GM23338 (cell line): ENCODE results near the gene RNF151. TPM values are rescaled to one million over a fixed set of nuclear protein-coding genes. Genes with fewer than 3 reads are reported as not detected.
"Not testable (repeated sequence)": the region's sequence is repeated elsewhere in the genome, so short reads cannot be mapped to it uniquely, and the experiment has no call there.

Source experiments
- ATAC-seq: fragments of 200-7000 bp; cut with Tn5 transposase; 3 replicates; pipeline ENCODE4 v1.9.1; 2020
- DNase-seq: peaks from one replicate; pipeline ENCODE4 v3.0.0-alpha.2; 2015; ENCODE audit warnings: low spot score
- H2AFZ ChIP-seq: fragments of 200-600 bp; sonication (generic); 2 replicates; pipeline ENCODE4 v1.8.0; 2016; ENCODE audit warnings: antibody characterized with exemption, mild to moderate bottlenecking, moderate library complexity
- H3F3A ChIP-seq: fragments of 200-600 bp; sonication (generic); replicated peaks from 2 replicates; pipeline ENCODE4 v1.8.0; 2017; ENCODE audit warnings: antibody characterized with exemption, mixed run types, low read depth
- H3K27ac ChIP-seq: fragments of 200-600 bp; sonication (generic); 2 replicates; pipeline ENCODE4 v1.6.1; 2016; ENCODE audit warnings: low read depth
- H3K27me3 ChIP-seq: fragments of 200-600 bp; sonication (generic); 2 replicates; pipeline ENCODE4 v1.8.0; 2016; ENCODE audit warnings: mild to moderate bottlenecking, mixed run types, moderate library complexity; ENCODE audit not compliant: insufficient read depth
- H3K36me3 ChIP-seq: fragments of 200-600 bp; sonication (generic); 2 replicates; pipeline ENCODE4 v1.8.0; 2016; ENCODE audit warnings: mild to moderate bottlenecking; ENCODE audit not compliant: insufficient read depth
- H3K4me1 ChIP-seq: fragments of 200-600 bp; sonication (generic); 2 replicates; pipeline ENCODE4 v1.8.0; 2016; ENCODE audit warnings: mild to moderate bottlenecking, moderate library complexity; ENCODE audit not compliant: insufficient read depth
- H3K4me2 ChIP-seq: fragments of 200-600 bp; sonication (generic); 2 replicates; pipeline ENCODE4 v1.7.1; 2017; ENCODE audit warnings: mixed run types
- H3K4me3 ChIP-seq: fragments of 200-600 bp; sonication (generic); 2 replicates; pipeline ENCODE4 v1.6.1; 2016; ENCODE audit warnings: mixed run types
- H3K79me2 ChIP-seq: fragments of 200-600 bp; sonication (generic); replicated peaks from 2 replicates; pipeline ENCODE4 v1.8.0; 2017; ENCODE audit warnings: mild to moderate bottlenecking; ENCODE audit not compliant: insufficient read depth
- H3K9me2 ChIP-seq: fragments of 200-600 bp; sonication (generic); 2 replicates; pipeline ENCODE4 v1.8.0; 2017; ENCODE audit not compliant: insufficient read depth
- H4K20me1 ChIP-seq: fragments of 200-600 bp; sonication (generic); replicated peaks from 2 replicates; pipeline ENCODE4 v1.8.0; 2017; ENCODE audit warnings: mild to moderate bottlenecking; ENCODE audit not compliant: insufficient read depth
- H3K27ac Mint-ChIP-seq: 2 replicates; pipeline ENCODE4 v1.8.0; 2020; ENCODE audit warnings: inconsistent platforms, mild to moderate bottlenecking, moderate library complexity, mixed read lengths
- H3K27me3 Mint-ChIP-seq: 3 replicates; pipeline ENCODE4 v1.8.0; 2022; ENCODE audit warnings: low read depth, mild to moderate bottlenecking, moderate library complexity, mixed read lengths, inconsistent platforms; ENCODE audit not compliant: insufficient read depth, poor library complexity
- H3K36me3 Mint-ChIP-seq: 3 replicates; pipeline ENCODE4 v1.8.0; 2021; ENCODE audit warnings: low read depth, mild to moderate bottlenecking, inconsistent platforms, moderate library complexity, mixed read lengths
- H3K4me1 Mint-ChIP-seq: 3 replicates; pipeline ENCODE4 v1.8.0; 2020; ENCODE audit warnings: mild to moderate bottlenecking, inconsistent platforms, mixed read lengths
- H3K4me3 Mint-ChIP-seq: 3 replicates; pipeline ENCODE4 v1.8.0; 2021; ENCODE audit warnings: moderate library complexity, mild to moderate bottlenecking, inconsistent platforms, mixed read lengths
- H3K9me3 Mint-ChIP-seq: 3 replicates; pipeline ENCODE4 v1.8.0; 2020; ENCODE audit warnings: moderate library complexity, mild to moderate bottlenecking, inconsistent platforms, mixed read lengths
- CTCF ChIP-seq, 2 experiments: fragments of 200-600 bp in 1 of 2; sonication (generic) in 1 of 2; conservative IDR thresholded peaks; 2 replicates each; pipeline versions ENCODE4 v1.5.1 to v1.6.1; 2016 to 2017; ENCODE audit warnings: antibody characterized with exemption in 2 of 2, low read depth in 2 of 2, mild to moderate bottlenecking in 2 of 2, moderate library complexity in 1 of 2
- ETS1 ChIP-seq: IDR thresholded peaks from 2 replicates; pipeline ENCODE4 v1.6.1; 2016; ENCODE audit warnings: antibody characterized with exemption
- EZH2phosphoT487 ChIP-seq: fragments of 200-600 bp; sonication (generic); IDR thresholded peaks from one replicate; pipeline ENCODE4 v1.8.1; 2018; ENCODE audit warnings: antibody characterized with exemption; ENCODE audit not compliant: unreplicated experiment
- NANOG ChIP-seq: IDR thresholded peaks from 2 replicates; pipeline ENCODE4 v1.6.1; 2016; ENCODE audit warnings: antibody characterized with exemption, borderline replicate concordance
- POLR2AphosphoS5 ChIP-seq: IDR thresholded peaks from 2 replicates; pipeline ENCODE4 v1.6.1; 2016; ENCODE audit warnings: antibody characterized with exemption, low read depth
- ZNF331 ChIP-seq: fragments of 250-450 bp; sonication (Bioruptor Pico); IDR thresholded peaks from 2 replicates; pipeline ENCODE4 v1.5.0; 2020; ENCODE audit warnings: low read depth, mild to moderate bottlenecking, moderate library complexity
- polyA plus RNA-seq: library from polyadenylated mRNA; unstranded; fragments of >200 nt; fragmentation: Nextera tagmentation; extraction: Ambion mirVana; gene quantifications from 2 replicates; pipeline ENCODE4 v1.2.1, GENCODE V29; 2016
- total RNA-seq: library from RNA; depleted of rRNA; stranded (reverse); fragments of >200 nt; shearing (Covaris generic); gene quantifications from 2 replicates; pipeline ENCODE4 v1.2.3, GENCODE V29; 2014

RNF151 gene
- total and polyA plus RNA-seq, 2 experiments from 2014 or later = not detected

- H4K20me1 ChIP-seq = no peaks in the 10 kb centered on the region
- no peaks in the 10 kb centered on the region for H3K36me3 Mint-ChIP-seq
- H3K4me1 ChIP-seq = no peaks in the 10 kb centered on the region; the same call in 1 of the 2 replicates
- no peak overlapping the region for H3K27ac ChIP-seq
- no peak for DNase-seq
- TF ChIP-seq NANOG = no peak
- H2AFZ ChIP-seq = no peak overlapping the region
- no peak overlapping the region for H3K4me3 ChIP-seq
- no peaks in the 10 kb centered on the region for H3K9me2 ChIP-seq
- H3K4me3 Mint-ChIP-seq = no peak overlapping the region
- H3K4me1 Mint-ChIP-seq = no peaks in the 10 kb centered on the region; the same call in 2 of the 3 replicates
- no peaks in the 10 kb centered on the region for H3K27me3 ChIP-seq
- peaks cover 6% of the 10 kb centered on the region for H3K27me3 Mint-ChIP-seq
- no peak overlapping the region for H3K27ac Mint-ChIP-seq
- H3F3A ChIP-seq = peaks cover 7% of the 10 kb centered on the region
- no peaks in the 10 kb centered on the region for H3K36me3 ChIP-seq
- no peaks in the 10 kb centered on the region for H3K79me2 ChIP-seq
- no peak for ATAC-seq
- no peaks in the 10 kb centered on the region for H3K9me3 Mint-ChIP-seq
- no peak overlapping the region for H3K4me2 ChIP-seq
Measured at GRCh38 chr16:1953734-1954133, 12.9 kb upstream of the RNF151 start.

GRCh38 chr16:1957434-1958142, 9.1 kb upstream of the RNF151 start:
- not testable (repeated sequence) for H3K27ac Mint-ChIP-seq, H3K36me3 ChIP-seq, H4K20me1 ChIP-seq, H2AFZ ChIP-seq, H3K9me2 ChIP-seq, H3K27ac ChIP-seq, H3K27me3 ChIP-seq, H3K9me3 Mint-ChIP-seq, H3K4me2 ChIP-seq, DNase-seq, H3K4me3 Mint-ChIP-seq, ATAC-seq
- Mint-ChIP-seq H3K36me3 (peaks cover 24% of the 10 kb centered on the region), H3K27me3 (peaks cover 36% of the 10 kb centered on the region), H3K4me1 (peaks cover 22% of the 10 kb centered on the region)
- peaks cover 33% of the 10 kb centered on the region for H3F3A ChIP-seq
- peak overlapping the region; percentile 89; the same call in 1 of the 2 replicates for H3K4me3 ChIP-seq
- peaks cover 13% of the 10 kb centered on the region for H3K79me2 ChIP-seq
- H3K4me1 ChIP-seq = peaks cover 20% of the 10 kb centered on the region; the same call in 1 of the 2 replicates

GRCh38 chr16:1958143-1958491, 8.5 kb upstream of the RNF151 start:
- not testable (repeated sequence) for H3K27ac ChIP-seq, H3K4me3 Mint-ChIP-seq, H3K9me3 Mint-ChIP-seq, DNase-seq, H3K9me2 ChIP-seq, H3K27me3 ChIP-seq, ATAC-seq, H3K27ac Mint-ChIP-seq
- H3K36me3 ChIP-seq = peaks cover 14% of the 10 kb centered on the region
- peak overlapping the region; percentile 91; the same call in 1 of the 2 replicates for H3K4me2 ChIP-seq
- H3F3A ChIP-seq = peaks cover 38% of the 10 kb centered on the region
- Mint-ChIP-seq H3K27me3 (peaks cover 41% of the 10 kb centered on the region), H3K36me3 (peaks cover 29% of the 10 kb centered on the region), H3K4me1 (peaks cover 27% of the 10 kb centered on the region)
- H3K79me2 ChIP-seq = peaks cover 18% of the 10 kb centered on the region
- H3K4me1 ChIP-seq = peaks cover 26% of the 10 kb centered on the region; the same call in 1 of the 2 replicates
- peak overlapping the region; percentile 97; the same call in 1 of the 2 replicates for H2AFZ ChIP-seq
- H4K20me1 ChIP-seq = peaks cover 14% of the 10 kb centered on the region
- peak overlapping the region; percentile 89; the same call in 1 of the 2 replicates for H3K4me3 ChIP-seq

GRCh38 chr16:1958715-1959268, 7.9 kb upstream of the RNF151 start:
- Mint-ChIP-seq H3K27ac (no peak overlapping the region), H3K4me1 (peaks cover 32% of the 10 kb centered on the region), H3K36me3 (peaks cover 36% of the 10 kb centered on the region), H3K27me3 (peaks cover 47% of the 10 kb centered on the region), H3K9me3 (peaks cover 5% of the 10 kb centered on the region; the same call in 2 of the 3 replicates), H3K4me3 (peak overlapping the region; percentile 92)
- peak overlapping the region; percentile 91 for H3K4me2 ChIP-seq
- peaks cover 25% of the 10 kb centered on the region for H3K79me2 ChIP-seq
- DNase-seq (no peak), ATAC-seq (peak; percentile 1)
- H3K4me3 ChIP-seq = peak overlapping the region; percentile 89
- peak overlapping the region; percentile 97 for H2AFZ ChIP-seq
- H3K4me1 ChIP-seq = peaks cover 32% of the 10 kb centered on the region; the same call in 1 of the 2 replicates
- no peak overlapping the region for H3K27ac ChIP-seq
- H3K27me3 ChIP-seq = no peaks in the 10 kb centered on the region
- H3K36me3 ChIP-seq = peaks cover 20% of the 10 kb centered on the region
- peaks cover 45% of the 10 kb centered on the region for H3F3A ChIP-seq
- H4K20me1 ChIP-seq = peaks cover 21% of the 10 kb centered on the region
- H3K9me2 ChIP-seq = no peaks in the 10 kb centered on the region
- TF ChIP-seq EZH2phosphoT487 = no peak
- TF ChIP-seq CTCF (conservative IDR thresholded peaks at IDR 0.05; ENCODE audit: low read depth in 2 of 2) = no peak
- TF ChIP-seq NANOG = no peak
- TF ChIP-seq ZNF331 = no peak
- TF ChIP-seq ETS1 = no peak
- no peak for TF ChIP-seq POLR2AphosphoS5
